ENCODE measurements around the gene SSNA1.

- TF ChIP-seq CTCF (IDR thresholded peaks at IDR 0.05) (no peak), POLR2AphosphoS5 (IDR thresholded peaks at IDR 0.05) (no peak), POLR2A (IDR thresholded peaks at IDR 0.05) (no peak)
These were observed 41.2 kb upstream of the SSNA1 start for GRCh38 chr9:137147091-137147792.
